HepG2 (cell line): Measurements from ENCODE around the gene ATP2B2. TPM values are rescaled to one million over a fixed set of nuclear protein-coding genes. Genes with fewer than 3 reads are reported as not detected.
A peak's percentile ranks its signal among the peaks of the same experiment; 100 is the strongest.

Source experiments
- ATAC-seq: fragments of 200-7000 bp; cut with Tn5 transposase; 3 replicates; pipeline ENCODE4 v1.9.1; 2020; ENCODE audit warnings: mild to moderate bottlenecking, moderate library complexity
- BruUV-seq: library from RNA; stranded (reverse); fragments of 400-500 nt; replicated peaks from 2 replicates; lab custom pipeline; 2021; lab: Mats Ljungman, UMichigan
- CTCF ChIA-PET: fragments of 300-600 bp; formaldehyde crosslinking; extraction: SDS; loops from one replicate; lab custom pipeline; 2021; ENCODE audit warnings: low total read pairs, inconsistent platforms, low intra/inter-chr PET ratio; lab: Yijun Ruan, JAX
- POLR2A ChIA-PET: fragments of 350-600 bp; sonication (Branson Sonifier 250); formaldehyde crosslinking; loops from one replicate; lab custom pipeline; 2020; ENCODE audit warnings: antibody characterized with exemption, inconsistent platforms; lab: Yijun Ruan, JAX
- DNase-seq: peaks from one replicate; pipeline ENCODE4 v3.0.0-alpha.2; 2015; ENCODE audit warnings: low spot score
- FAIRE-seq: peaks from 3 replicates; lab custom pipeline; 2011; peaks lifted over from hg19 to GRCh38; lab: Jason Lieb, UNC
- H2AFZ ChIP-seq: one replicate; pipeline ENCODE4 v1.6.1; 2011; ENCODE audit warnings: low read length, inconsistent platforms
- H3K27ac ChIP-seq: fragments of 300-600 bp; 3 replicates; pipeline ENCODE4 v1.8.0; 2011; ENCODE audit warnings: mixed run types, mild to moderate bottlenecking, mixed read lengths, low read length, inconsistent platforms; ENCODE audit not compliant: insufficient read depth; ENCODE audit errors: extremely low read length
- H3K27me3 ChIP-seq, 2 experiments: fragments of 200-600 bp in 1 of 2; 2 replicates in 1 of 2; 3 replicates in 1 of 2; pipeline versions ENCODE4 v1.6.0 to v1.8.0; 2011; ENCODE audit warnings: low read length in 2 of 2, mild to moderate bottlenecking in 2 of 2, moderate library complexity in 2 of 2, inconsistent platforms in 1 of 2; ENCODE audit not compliant: insufficient read depth in 2 of 2, control insufficient read depth in 1 of 2
- H3K36me3 ChIP-seq, 2 experiments: fragments of 200-600 bp in 1 of 2; replicated peaks in 1 of 2; 2 replicates in 1 of 2; 3 replicates in 1 of 2; pipeline versions ENCODE4 v1.5.1 to v1.8.0; 2011; ENCODE audit warnings: low read length in 2 of 2, inconsistent platforms in 1 of 2; ENCODE audit not compliant: insufficient read depth in 2 of 2, control insufficient read depth in 1 of 2
- H3K4me1 ChIP-seq: 2 replicates; pipeline ENCODE4 v1.5.1; 2012; ENCODE audit warnings: low read length, inconsistent platforms; ENCODE audit not compliant: insufficient read depth
- H3K4me2 ChIP-seq: 2 replicates; pipeline ENCODE4 v1.6.0; 2011; ENCODE audit warnings: low read depth, low read length, inconsistent platforms
- H3K4me3 ChIP-seq, 3 experiments: fragments of 200-600 bp in 1 of 3; sonication (generic), shearing (Covaris generic) in 1 of 3; replicated peaks in 1 of 3; 2 replicates each; pipeline ENCODE4 v1.5.1; 2011 to 2016; ENCODE audit warnings: low read length in 3 of 3, inconsistent platforms in 2 of 3, low read depth in 2 of 3, mild to moderate bottlenecking in 2 of 3, control low read depth in 1 of 3, mixed read lengths in 1 of 3; ENCODE audit not compliant: insufficient read depth in 1 of 3
- H3K79me2 ChIP-seq: one replicate; pipeline ENCODE4 v1.6.1; 2011; ENCODE audit warnings: low read length, inconsistent platforms; ENCODE audit not compliant: insufficient read depth
- H3K9ac ChIP-seq: 2 replicates; pipeline ENCODE4 v1.6.0; 2011; ENCODE audit warnings: mild to moderate bottlenecking, low read depth, low read length, inconsistent platforms; ENCODE audit not compliant: insufficient read depth
- H3K9me3 ChIP-seq: 2 replicates; pipeline ENCODE4 v1.5.1; 2012; ENCODE audit warnings: mild to moderate bottlenecking, low read length
- H4K20me1 ChIP-seq: 2 replicates; pipeline ENCODE4 v1.6.0; 2011; ENCODE audit warnings: inconsistent platforms, mild to moderate bottlenecking, low read length, moderate library complexity; ENCODE audit not compliant: insufficient read depth
- ATF3 ChIP-seq: sonication (generic); formaldehyde crosslinking; IDR thresholded peaks from 2 replicates; pipeline ENCODE4 v1.4.0; 2020; ENCODE audit warnings: missing genetic modification reagents
- BORCS8-MEF2B ChIP-seq: sonication (generic); formaldehyde crosslinking; IDR thresholded peaks from 2 replicates; pipeline ENCODE4 v1.8.0; 2022; ENCODE audit warnings: mild to moderate bottlenecking, missing genetic modification reagents
- GABPA ChIP-seq, 2 experiments: IDR thresholded peaks; 2 replicates each; pipeline ENCODE4 v1.6.1; 2011 to 2016; ENCODE audit warnings: low read depth in 2 of 2, low read length in 1 of 2, missing biosample characterization in 1 of 2, missing genetic modification characterization in 1 of 2
- PHF21A ChIP-seq: sonication (generic); formaldehyde crosslinking; IDR thresholded peaks from 2 replicates; pipeline ENCODE4 v1.5.0; 2020; ENCODE audit warnings: mild to moderate bottlenecking, missing genetic modification reagents
- STAT6 ChIP-seq: sonication (generic); formaldehyde crosslinking; IDR thresholded peaks from 2 replicates; pipeline ENCODE4 v1.4.0; 2020; ENCODE audit warnings: missing genetic modification reagents, mild to moderate bottlenecking, borderline replicate concordance
- TAF1 ChIP-seq: sonication (generic); formaldehyde crosslinking; IDR thresholded peaks from 2 replicates; pipeline ENCODE4 v1.4.0; 2020; ENCODE audit warnings: missing genetic modification reagents
- ZMYM4 ChIP-seq: sonication (generic); formaldehyde crosslinking; IDR thresholded peaks from 2 replicates; pipeline ENCODE4 v1.8.1; 2023; ENCODE audit warnings: mild to moderate bottlenecking, missing genetic modification reagents
- ZNF264 ChIP-seq: sonication (generic); formaldehyde crosslinking; IDR thresholded peaks from 2 replicates; pipeline ENCODE4 v1.4.0; 2020; ENCODE audit warnings: missing genetic modification reagents
- ZNF329 ChIP-seq: sonication (generic); formaldehyde crosslinking; IDR thresholded peaks from 2 replicates; pipeline ENCODE4 v1.9.0; 2021; ENCODE audit warnings: low read depth, mild to moderate bottlenecking, missing genetic modification reagents
- ZNF407 ChIP-seq: sonication (generic); formaldehyde crosslinking; IDR thresholded peaks from one replicate; pipeline ENCODE4 v1.5.1; 2020; ENCODE audit warnings: mild to moderate bottlenecking, missing genetic modification reagents; ENCODE audit errors: not compliant biosample characterization
- ZNF598 ChIP-seq: sonication (generic); formaldehyde crosslinking; IDR thresholded peaks from 2 replicates; pipeline ENCODE4 v1.5.1; 2020; ENCODE audit warnings: mild to moderate bottlenecking, missing genetic modification reagents, borderline replicate concordance
- WGBS: methylation state at CpG from one replicate; pipeline ENCODE4 v1.1.6; 2017; ENCODE audit warnings: low lambda C conversion rate; 5-methylcytosine and 5-hydroxymethylcytosine counted together
- in situ Hi-C: cut with HindIII; loops from 2 replicates; pipeline ENCODE4 v1.10.0; 2017; ENCODE audit warnings: low pct_unique_long_range_greater_than_20kb; ENCODE audit not compliant: extremely low pct_ligation_motif_present
- intact Hi-C: fragments of 100-400 bp; cut with micrococcal nuclease; formaldehyde crosslinking; loops from one replicate; pipeline ENCODE4 v1.10.0; 2022; ENCODE audit not compliant: unreplicated experiment
- polyA plus RNA-seq, 8 experiments: library from polyadenylated mRNA; depleted of rRNA in 3 of 8; stranded (reverse) in 7 of 8; unstranded in 1 of 8; fragments of >200 nt; fragmentation: Illumina TruSeq in 4 of 8; extraction: Trizol in 4 of 8; gene quantifications; 2 replicates each; pipeline versions ENCODE4 v1.2.1 to v1.2.3, GENCODE V29; 2011 to 2016; ENCODE audit warnings: low read depth in 4 of 8, missing spikeins in 1 of 8, mixed read lengths in 1 of 8; ENCODE audit not compliant: insufficient read depth in 1 of 8
- total RNA-seq, 5 experiments: library from RNA; depleted of rRNA; stranded (reverse); fragments of >200 nt; fragmentation: Illumina TruSeq; extraction: Trizol; gene quantifications; 2 replicates each; pipeline ENCODE4 v1.2.3, GENCODE V29; 2016; ENCODE audit warnings: low read depth in 1 of 5
- TF ChIP-seq, protein P1 (sequence below): sonication (generic); formaldehyde crosslinking; IDR thresholded peaks from 2 replicates; pipeline ENCODE4 v1.8.1; 2023; ENCODE audit warnings: mild to moderate bottlenecking, missing genetic modification reagents, borderline replicate concordance

Gene ATP2B2
- total and polyA plus RNA-seq, 2 of the 13 experiments (the other 11 are each of a cell fraction or from before 2014, with no cell fraction given), result 1.5 to 2.3 TPM

GRCh38 chr3:10508619-10509260 is 3.4 kb upstream of the ATP2B2 start:
- peak overlapping the region; percentile 75 for H3K27ac ChIP-seq
- no TSS peak for BruUV-seq
- peak; percentile 99 for FAIRE-seq
- H3K4me1 ChIP-seq, result peaks cover 95% of the 10 kb centered on the region
- CTCF ChIA-PET, result no interaction called here
- H3K9ac ChIP-seq, result peak overlapping the region; percentile 11
- in situ Hi-C loops, result no loop called here
- H3K36me3 ChIP-seq, result no peaks in the 10 kb centered on the region
- no peaks in the 10 kb centered on the region for H3K9me3 ChIP-seq
- H3K4me3 ChIP-seq, result peak overlapping the region in 1 of 3 experiments; percentile 53; a peak in 2 of 6 replicates
- H4K20me1 ChIP-seq, result no peaks in the 10 kb centered on the region
- ATAC-seq, result peak; percentile 72
- H3K79me2 ChIP-seq, result no peaks in the 10 kb centered on the region
- DNase-seq, result peak; percentile 93
- H2AFZ ChIP-seq, result no peak overlapping the region
- peak overlapping the region; percentile 70 for H3K4me2 ChIP-seq
- 3% methylated on average over 4 of the region's 6 CpGs for WGBS
- peaks cover 0 to 10% of the 10 kb centered on the region in 2 experiments; a peak in 3 of 5 replicates for H3K27me3 ChIP-seq
- intact Hi-C loops, result no loop called here
- POLR2A ChIA-PET, result no interaction called here
- peak; percentile 94 for TF ChIP-seq ZMYM4 (CRISPR knock-in tag)
- TF ChIP-seq STAT6 (CRISPR knock-in tag), result peak; percentile 83; the same call in 1 of the 2 replicates
- TF ChIP-seq, protein P1, sequence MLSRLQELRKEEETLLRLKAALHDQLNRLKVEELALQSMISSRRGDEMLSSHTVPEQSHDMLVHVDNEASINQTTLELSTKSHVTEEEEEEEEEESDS (CRISPR knock-in tag), result no peak
- TF ChIP-seq ZNF407, result no peak
- peak; percentile 100 for TF ChIP-seq PHF21A (CRISPR knock-in tag)
- TF ChIP-seq ZNF329 (CRISPR knock-in tag), result peak; percentile 69; the same call in 1 of the 2 replicates
- TF ChIP-seq ATF3 (CRISPR knock-in tag), result peak; percentile 18; the same call in 1 of the 2 replicates
- no peak for TF ChIP-seq GABPA (IDR thresholded peaks at IDR 0.05; ENCODE audit: low read depth, low read length)
- peak; percentile 63 for TF ChIP-seq GABPA (CRISPR knock-in tag; IDR thresholded peaks at IDR 0.05; ENCODE audit: low read depth)
- no peak for TF ChIP-seq TAF1
- peak; percentile 92 for TF ChIP-seq BORCS8-MEF2B
- TF ChIP-seq ZNF264 (CRISPR knock-in tag), result peak; percentile 94
- no peak for TF ChIP-seq ZNF598
